Spleen (tissue), 7 donors: ENCODE data around the gene KSR1.

Experiments used
- POLR2A ChIP-seq, 3 donors: fragments of 450-650 bp; IDR thresholded peaks; one replicate each; pipeline ENCODE4 v1.5.1; 2017; ENCODE audit warnings: antibody characterized with exemption in 3 of 3, mild to moderate bottlenecking in 1 of 3
- TF ChIP-seq, protein P1 (sequence below), 11 experiments: fragments of 200-600 bp in 7 of 11; fragments of 450-650 bp in 4 of 11; sonication (generic) in 4 of 11; IDR thresholded peaks in 8 of 11; conservative IDR thresholded peaks in 3 of 11; 1 replicate in 7 of 11; 2 replicates in 4 of 11; pipeline versions ENCODE4 v1.4.0 to v1.8.0; 2016 to 2021; ENCODE audit warnings: antibody characterized with exemption in 11 of 11, inconsistent platforms in 4 of 11, mild to moderate bottlenecking in 1 of 11
- donor health status: DM: no; HTN: no; CAD: no; lungs with moderate emphysema.
- donor health status: DM: no; HTN: no; CAD: no.
- donor health status: DM: no; HTN: no; CAD: no.

DNA sequence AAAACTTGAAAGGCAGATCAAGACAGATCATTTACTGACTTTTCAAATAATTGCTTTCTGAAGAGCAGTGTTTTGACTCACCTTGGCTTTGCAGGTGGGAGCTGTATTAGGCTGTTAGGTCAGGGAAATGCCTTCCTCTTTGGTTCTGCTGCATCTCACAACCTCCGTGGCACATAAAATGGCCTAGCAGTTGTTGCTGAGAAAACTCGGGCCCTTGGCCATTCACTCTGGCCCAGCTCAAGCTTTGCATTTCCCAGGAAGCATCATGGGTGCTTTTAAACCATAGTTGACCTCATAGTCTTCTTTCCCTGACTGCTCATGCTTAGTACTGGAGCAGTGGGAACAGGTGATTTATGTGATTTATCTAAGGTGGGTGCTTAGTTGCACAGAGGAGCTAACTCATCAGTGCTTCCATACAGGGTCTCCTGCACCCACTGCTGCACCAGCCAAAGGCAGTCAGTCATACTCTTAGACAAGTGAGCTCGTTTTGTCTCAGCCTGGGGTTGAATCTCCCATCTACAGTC, 83.6 kb downstream of the KSR1 start:
- TF ChIP-seq, protein P1, sequence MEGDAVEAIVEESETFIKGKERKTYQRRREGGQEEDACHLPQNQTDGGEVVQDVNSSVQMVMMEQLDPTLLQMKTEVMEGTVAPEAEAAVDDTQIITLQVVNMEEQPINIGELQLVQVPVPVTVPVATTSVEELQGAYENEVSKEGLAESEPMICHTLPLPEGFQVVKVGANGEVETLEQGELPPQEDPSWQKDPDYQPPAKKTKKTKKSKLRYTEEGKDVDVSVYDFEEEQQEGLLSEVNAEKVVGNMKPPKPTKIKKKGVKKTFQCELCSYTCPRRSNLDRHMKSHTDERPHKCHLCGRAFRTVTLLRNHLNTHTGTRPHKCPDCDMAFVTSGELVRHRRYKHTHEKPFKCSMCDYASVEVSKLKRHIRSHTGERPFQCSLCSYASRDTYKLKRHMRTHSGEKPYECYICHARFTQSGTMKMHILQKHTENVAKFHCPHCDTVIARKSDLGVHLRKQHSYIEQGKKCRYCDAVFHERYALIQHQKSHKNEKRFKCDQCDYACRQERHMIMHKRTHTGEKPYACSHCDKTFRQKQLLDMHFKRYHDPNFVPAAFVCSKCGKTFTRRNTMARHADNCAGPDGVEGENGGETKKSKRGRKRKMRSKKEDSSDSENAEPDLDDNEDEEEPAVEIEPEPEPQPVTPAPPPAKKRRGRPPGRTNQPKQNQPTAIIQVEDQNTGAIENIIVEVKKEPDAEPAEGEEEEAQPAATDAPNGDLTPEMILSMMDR (IDR thresholded peaks at IDR 0.05 in 8 of 11, conservative IDR thresholded peaks at IDR 0.05 in 3 of 11): no peak
- peak in 1 of 3 donors; percentile 1 for TF ChIP-seq POLR2A (IDR thresholded peaks at IDR 0.05)
